PFSK-1 (cell line): ENCODE measurements around the gene PPP6R1.

Source experiments
- POLR2AphosphoS5 ChIP-seq: IDR thresholded peaks from 2 replicates; pipeline ENCODE4 v1.6.1; 2012; ENCODE audit warnings: low read depth, mild to moderate bottlenecking, control low read depth, low read length, moderate library complexity
- SIN3A ChIP-seq: IDR thresholded peaks from 2 replicates; pipeline ENCODE4 v1.6.1; 2012; ENCODE audit warnings: mild to moderate bottlenecking, low read length, moderate library complexity, borderline replicate concordance; ENCODE audit not compliant: insufficient read depth
- TAF1 ChIP-seq: IDR thresholded peaks from 2 replicates; pipeline ENCODE4 v1.6.1; 2012; ENCODE audit warnings: low read length, control low read depth, borderline replicate concordance; ENCODE audit not compliant: insufficient read depth
- TF ChIP-seq, protein P1 (sequence below), 2 experiments: IDR thresholded peaks; 2 replicates each; pipeline versions ENCODE4 v1.6.1 to v1.8.0; 2011 to 2012; ENCODE audit warnings: low read depth in 2 of 2, low read length in 2 of 2, control low read depth in 1 of 2, inconsistent platforms in 1 of 2, mild to moderate bottlenecking in 1 of 2, moderate library complexity in 1 of 2; ENCODE audit not compliant: insufficient read depth in 1 of 2

GRCh38 chr19:55239004-55239403 is 19.8 kb downstream of the PPP6R1 start:
- no peak for TF ChIP-seq TAF1
- no peak for TF ChIP-seq POLR2AphosphoS5
- TF ChIP-seq, protein P1, sequence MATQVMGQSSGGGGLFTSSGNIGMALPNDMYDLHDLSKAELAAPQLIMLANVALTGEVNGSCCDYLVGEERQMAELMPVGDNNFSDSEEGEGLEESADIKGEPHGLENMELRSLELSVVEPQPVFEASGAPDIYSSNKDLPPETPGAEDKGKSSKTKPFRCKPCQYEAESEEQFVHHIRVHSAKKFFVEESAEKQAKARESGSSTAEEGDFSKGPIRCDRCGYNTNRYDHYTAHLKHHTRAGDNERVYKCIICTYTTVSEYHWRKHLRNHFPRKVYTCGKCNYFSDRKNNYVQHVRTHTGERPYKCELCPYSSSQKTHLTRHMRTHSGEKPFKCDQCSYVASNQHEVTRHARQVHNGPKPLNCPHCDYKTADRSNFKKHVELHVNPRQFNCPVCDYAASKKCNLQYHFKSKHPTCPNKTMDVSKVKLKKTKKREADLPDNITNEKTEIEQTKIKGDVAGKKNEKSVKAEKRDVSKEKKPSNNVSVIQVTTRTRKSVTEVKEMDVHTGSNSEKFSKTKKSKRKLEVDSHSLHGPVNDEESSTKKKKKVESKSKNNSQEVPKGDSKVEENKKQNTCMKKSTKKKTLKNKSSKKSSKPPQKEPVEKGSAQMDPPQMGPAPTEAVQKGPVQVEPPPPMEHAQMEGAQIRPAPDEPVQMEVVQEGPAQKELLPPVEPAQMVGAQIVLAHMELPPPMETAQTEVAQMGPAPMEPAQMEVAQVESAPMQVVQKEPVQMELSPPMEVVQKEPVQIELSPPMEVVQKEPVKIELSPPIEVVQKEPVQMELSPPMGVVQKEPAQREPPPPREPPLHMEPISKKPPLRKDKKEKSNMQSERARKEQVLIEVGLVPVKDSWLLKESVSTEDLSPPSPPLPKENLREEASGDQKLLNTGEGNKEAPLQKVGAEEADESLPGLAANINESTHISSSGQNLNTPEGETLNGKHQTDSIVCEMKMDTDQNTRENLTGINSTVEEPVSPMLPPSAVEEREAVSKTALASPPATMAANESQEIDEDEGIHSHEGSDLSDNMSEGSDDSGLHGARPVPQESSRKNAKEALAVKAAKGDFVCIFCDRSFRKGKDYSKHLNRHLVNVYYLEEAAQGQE (IDR thresholded peaks at IDR 0.05; ENCODE audit: insufficient read depth in 1 of 2, low read depth in 2 of 2, low read length in 2 of 2): no peak
- TF ChIP-seq SIN3A: no peak
